ENCODE data around the gene YTHDF2.

DNA sequence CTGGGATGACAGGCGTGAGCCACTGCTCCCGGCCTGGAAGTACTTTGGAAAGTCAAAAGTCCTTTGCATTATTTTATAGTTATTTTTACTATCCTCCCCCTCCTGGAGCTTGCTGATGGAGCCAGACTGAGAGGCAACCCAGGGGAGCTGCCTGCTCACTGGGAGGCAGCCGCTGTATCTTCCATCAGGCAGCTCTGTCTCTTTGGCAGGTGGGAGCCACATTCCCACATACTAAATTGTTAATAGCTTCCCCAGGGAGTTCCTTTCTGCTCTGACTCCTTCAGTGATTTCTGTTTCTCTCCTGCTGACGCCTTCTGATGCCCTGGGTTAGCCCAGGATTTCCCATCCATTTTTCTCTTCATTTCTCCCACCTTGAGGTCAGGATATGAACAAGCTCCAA, 70.3 kb downstream of the YTHDF2 start:
- TF ChIP-seq, protein P1, sequence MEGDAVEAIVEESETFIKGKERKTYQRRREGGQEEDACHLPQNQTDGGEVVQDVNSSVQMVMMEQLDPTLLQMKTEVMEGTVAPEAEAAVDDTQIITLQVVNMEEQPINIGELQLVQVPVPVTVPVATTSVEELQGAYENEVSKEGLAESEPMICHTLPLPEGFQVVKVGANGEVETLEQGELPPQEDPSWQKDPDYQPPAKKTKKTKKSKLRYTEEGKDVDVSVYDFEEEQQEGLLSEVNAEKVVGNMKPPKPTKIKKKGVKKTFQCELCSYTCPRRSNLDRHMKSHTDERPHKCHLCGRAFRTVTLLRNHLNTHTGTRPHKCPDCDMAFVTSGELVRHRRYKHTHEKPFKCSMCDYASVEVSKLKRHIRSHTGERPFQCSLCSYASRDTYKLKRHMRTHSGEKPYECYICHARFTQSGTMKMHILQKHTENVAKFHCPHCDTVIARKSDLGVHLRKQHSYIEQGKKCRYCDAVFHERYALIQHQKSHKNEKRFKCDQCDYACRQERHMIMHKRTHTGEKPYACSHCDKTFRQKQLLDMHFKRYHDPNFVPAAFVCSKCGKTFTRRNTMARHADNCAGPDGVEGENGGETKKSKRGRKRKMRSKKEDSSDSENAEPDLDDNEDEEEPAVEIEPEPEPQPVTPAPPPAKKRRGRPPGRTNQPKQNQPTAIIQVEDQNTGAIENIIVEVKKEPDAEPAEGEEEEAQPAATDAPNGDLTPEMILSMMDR (conservative IDR thresholded peaks at IDR 0.05 in 1 of 2, IDR thresholded peaks at IDR 0.05 in 1 of 2; ENCODE audit: extremely low read depth in 1 of 2, insufficient read depth in 1 of 2, low read depth in 1 of 2, low read length in 2 of 2), result no peak
- TF ChIP-seq EZH2 (IDR thresholded peaks at IDR 0.05; ENCODE audit: borderline replicate concordance, low read length), result no peak

Data from mammary epithelial cell (primary cell).